HPDE6-E6E7 (cell line): ENCODE data around the gene INPP5E.
A peak's percentile ranks its signal among the peaks of the same experiment; 100 is the strongest.
"Not testable (repeated sequence)": the region's sequence is repeated elsewhere in the genome, so short reads cannot be mapped to it uniquely, and the experiment has no call there.

Experiments
- DNase-seq: peaks from one replicate; pipeline ENCODE4 v3.0.0; 2011; ENCODE audit warnings: missing footprints; ENCODE audit errors: extremely low spot score

INPP5E gene

GRCh38 chr9:136405904-136406303, 33.7 kb downstream of the INPP5E start:
- DNase-seq = not testable (repeated sequence)

- no peak for DNase-seq
Observed at GRCh38 chr9:136405481-136405880, 34.2 kb downstream of the INPP5E start.

- DNase-seq = no peak
Observed at GRCh38 chr9:136404801-136405136, 34.9 kb downstream of the INPP5E start.

GRCh38 chr9:136403915-136404800, 35.5 kb downstream of the INPP5E start:
- DNase-seq = no peak

DNA sequence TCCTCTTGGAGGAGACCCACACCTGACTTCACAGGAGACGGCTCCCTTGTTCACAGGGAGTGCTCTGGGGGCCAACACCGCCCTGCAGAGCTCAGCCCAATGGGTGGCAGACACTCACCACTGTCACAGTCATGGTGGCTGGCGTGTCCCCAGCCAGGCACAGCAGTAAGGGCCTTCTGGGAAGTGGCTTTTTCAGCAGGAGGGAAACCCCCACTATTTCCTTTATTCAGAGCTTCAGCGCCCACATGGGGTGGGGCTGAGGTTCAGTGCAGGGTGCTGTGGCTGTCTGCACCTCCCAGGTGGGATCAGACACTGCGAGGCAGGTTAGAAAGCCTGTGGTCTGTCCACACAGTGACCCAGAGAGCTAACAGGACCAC, 36.1 kb downstream of the INPP5E start:
- no peak for DNase-seq

DNA sequence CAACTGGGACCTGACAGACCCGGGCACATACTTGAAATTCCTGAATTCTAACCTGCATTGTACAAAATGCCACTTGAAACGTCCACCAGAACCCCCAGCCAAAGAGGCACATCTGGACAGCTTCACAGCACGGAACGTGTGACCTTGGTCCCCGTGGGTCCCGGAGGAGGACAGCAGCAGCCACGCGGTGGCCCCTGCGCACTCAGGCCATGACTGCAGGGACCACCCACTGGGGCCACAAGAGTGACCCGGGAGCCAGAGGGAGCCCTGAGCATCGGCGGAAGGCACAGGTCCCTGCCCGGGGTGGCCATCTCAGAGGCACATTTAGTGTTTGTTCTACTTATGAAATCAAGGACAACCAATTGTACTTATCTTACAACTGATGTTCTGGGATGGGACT, 37.6 kb downstream of the INPP5E start:
- DNase-seq = no peak

DNA sequence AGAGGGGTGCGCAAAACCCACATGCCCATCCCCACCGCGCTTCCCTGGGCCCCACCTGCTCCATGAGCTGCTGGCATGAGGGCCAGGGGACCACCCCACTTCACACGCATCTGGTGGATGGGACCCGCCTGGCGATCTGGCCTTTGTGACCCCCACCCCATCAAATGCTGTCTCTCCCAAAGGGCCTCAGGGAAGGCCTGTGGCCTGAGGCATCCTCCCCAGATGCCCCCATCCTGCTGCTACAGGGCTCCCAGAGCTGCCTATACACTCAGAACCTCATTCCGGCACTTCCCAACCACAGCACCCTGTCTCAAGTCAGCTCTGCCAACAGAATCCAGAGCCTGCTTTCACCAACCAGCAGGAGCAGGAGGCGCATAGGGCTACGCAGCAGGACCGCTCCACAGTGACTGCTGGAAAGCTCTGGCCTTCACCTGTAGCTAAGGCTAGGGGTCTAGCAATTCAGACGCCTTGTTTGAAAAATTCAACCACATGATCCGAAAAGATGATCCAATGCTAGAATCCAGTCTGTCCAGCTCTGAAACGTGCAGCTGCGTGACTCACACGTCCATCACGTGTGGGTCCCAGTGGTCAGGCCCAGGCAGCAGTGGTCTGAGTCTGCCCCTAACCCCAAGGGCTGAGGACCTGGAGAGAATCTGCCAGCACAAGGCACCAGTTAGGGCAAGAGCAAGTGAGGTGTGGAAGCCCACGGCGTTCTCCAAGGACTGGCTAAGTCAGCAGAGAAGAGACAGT, 38.3 kb downstream of the INPP5E start:
- peak; percentile 13 for DNase-seq

GRCh38 chr9:136400038-136400834, 39.4 kb downstream of the INPP5E start, which contains the start of gene SNAPC4:
Gene SNAPC4, minus strand, starts transcription at chr9:136400170. Its CDS starts 1,742 bp downstream, at chr9:136398428.
- peak; percentile 89 for DNase-seq

GRCh38 chr9:136399176-136400037, 40.2 kb downstream of the INPP5E start:
- DNase-seq = peak; percentile 29

GRCh38 chr9:136398286-136398685, 41.4 kb downstream of the INPP5E start:
- DNase-seq = no peak

DNA sequence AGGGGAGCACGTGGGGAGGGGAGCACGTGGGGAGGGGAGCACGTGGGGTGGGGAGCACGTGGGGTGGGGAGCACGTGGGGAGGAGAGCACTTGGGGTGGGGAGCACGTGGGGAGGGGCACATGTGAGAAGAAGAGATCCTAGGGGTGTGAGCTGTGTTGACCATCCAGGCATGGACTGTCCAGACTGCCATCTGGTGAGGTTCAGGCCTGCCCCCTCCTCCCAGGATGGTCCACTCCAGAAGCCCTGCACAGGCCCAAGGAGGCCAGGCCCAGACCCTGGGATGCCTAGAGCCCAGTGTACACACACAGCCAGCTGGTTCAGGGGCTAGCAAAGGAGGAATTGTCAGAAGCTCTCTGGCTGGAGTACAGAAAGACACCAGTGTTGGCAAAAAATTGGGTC, 42.0 kb downstream of the INPP5E start:
- DNase-seq = no peak

- DNase-seq = no peak
Observed at GRCh38 chr9:136396219-136396515, 43.5 kb downstream of the INPP5E start.

DNA sequence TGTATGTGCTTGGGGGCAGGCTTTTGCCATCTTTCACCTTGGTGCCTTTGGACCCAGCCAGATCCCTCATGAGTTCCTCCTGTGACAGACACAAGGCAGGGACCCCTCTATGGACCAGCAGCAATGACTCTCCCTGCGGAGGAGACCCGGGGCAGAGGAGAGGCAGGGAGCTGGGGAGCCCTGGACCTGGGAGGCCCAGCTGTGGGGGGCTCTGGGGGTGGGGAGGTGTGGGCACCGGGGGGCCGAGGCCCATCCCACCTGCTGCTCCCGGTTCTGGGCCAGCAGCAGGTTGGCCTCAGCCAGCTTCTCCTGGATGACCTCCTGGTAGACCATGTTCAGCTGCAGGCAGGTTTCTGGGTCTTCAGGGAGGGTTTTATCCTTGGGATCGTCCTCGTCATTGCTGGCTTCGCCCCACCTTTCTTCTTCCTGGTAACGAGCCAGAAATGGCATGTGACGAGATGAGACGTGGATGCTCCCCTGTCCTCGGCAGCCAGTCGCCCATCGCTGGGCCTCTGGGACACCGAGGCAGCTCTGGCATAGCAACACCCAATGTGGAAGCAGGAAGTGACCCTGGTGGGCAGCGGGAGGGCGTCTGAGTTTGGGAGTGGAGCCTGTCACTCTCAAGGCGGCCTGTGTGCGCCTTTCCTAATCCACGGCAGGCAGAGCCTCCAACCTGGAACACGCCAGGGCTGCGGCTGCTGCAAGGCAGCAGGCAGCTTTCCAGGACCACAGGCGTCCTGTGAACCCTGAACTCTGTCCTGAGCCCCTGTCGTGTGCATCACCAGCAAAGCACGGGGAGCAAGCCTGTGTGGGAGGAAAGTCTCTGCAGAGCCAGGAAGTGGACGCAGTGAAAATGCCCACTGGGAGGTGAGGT, 44.1 kb downstream of the INPP5E start:
- DNase-seq = no peak

- no peak for DNase-seq
Observed at GRCh38 chr9:136395020-136395340, 44.7 kb downstream of the INPP5E start.

- no peak for DNase-seq
Observed at GRCh38 chr9:136394312-136395019, 45.2 kb downstream of the INPP5E start.

DNA sequence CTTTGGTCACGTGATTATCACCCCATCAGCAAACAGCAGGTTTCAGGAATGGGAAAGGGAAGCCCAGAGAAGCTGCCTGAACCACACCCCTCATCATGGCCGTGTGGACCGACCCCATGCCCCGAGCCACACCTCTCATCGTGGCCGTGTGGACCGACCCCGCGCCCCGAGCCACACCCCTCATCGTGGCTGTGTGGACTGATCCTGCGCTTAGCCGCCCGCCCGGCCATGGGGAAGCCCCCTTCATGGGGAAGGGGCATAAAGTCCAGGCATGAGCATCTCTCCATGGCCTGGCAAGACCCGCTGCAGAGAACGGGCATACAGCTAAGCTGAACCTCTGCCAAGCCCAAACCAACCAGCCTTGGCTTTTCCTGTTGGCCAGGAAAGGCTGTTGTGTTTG, 46.1 kb downstream of the INPP5E start:
- DNase-seq = no peak

GRCh38 chr9:136392538-136393449, 46.9 kb downstream of the INPP5E start:
- no peak for DNase-seq

GRCh38 chr9:136391737-136392537, 47.7 kb downstream of the INPP5E start:
- no peak for DNase-seq
